Epithelial cell of proximal tubule (primary cell): ENCODE measurements around the gene TFDP2. TPM values are rescaled to one million over a fixed set of nuclear protein-coding genes. Genes with fewer than 3 reads are reported as not detected.

Experiments used
- DNase-seq: peaks from one replicate; pipeline ENCODE4 v3.0.0-alpha.2; 2011; ENCODE audit warnings: low read depth
- H3K4me3 ChIP-seq: 2 replicates; pipeline ENCODE4 v1.5.1; 2011; ENCODE audit warnings: low read depth, mild to moderate bottlenecking, low read length
- CTCF ChIP-seq: conservative IDR thresholded peaks from 2 replicates; pipeline ENCODE4 v1.5.1; 2012; ENCODE audit warnings: low read depth, mild to moderate bottlenecking, low read length
- total RNA-seq: library from RNA; depleted of rRNA; stranded (reverse); fragments of >200 nt; gene quantifications from 2 replicates; pipeline ENCODE4 v1.2.3, GENCODE V29; 2015

The TFDP2 gene
- total RNA-seq, 1 donor from 2014 or later, result 40.2 TPM

DNA sequence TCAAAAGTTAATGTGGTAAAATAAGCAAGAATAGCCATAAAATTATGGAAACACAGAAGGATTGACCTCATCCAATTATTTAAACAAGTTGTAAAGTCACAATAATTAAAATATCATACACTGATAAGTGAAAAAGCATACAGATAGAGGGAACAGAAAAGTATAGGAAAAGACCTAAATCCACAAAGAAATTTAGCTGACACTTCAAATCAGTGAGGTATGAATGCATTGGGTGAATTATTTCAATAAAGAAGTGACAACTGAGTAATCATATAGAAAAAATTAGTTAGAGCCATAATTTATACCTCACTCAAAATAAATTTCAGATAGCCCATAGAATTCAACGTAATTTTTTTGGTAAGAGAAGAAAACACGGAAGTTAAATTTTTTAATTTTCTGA is 25.1 kb downstream of the TFDP2 start:
- DNase-seq, result no peak
- no peak overlapping the region for H3K4me3 ChIP-seq
- no peak for TF ChIP-seq CTCF

- no peak for TF ChIP-seq CTCF
These were observed 28.6 kb downstream of the TFDP2 start for GRCh38 chr3:142120707-142121106.

GRCh38 chr3:142118911-142119310 is 30.4 kb downstream of the TFDP2 start:
- TF ChIP-seq CTCF, result no peak
- no peak for DNase-seq
- no peak overlapping the region for H3K4me3 ChIP-seq

More at GRCh38 chr3:142120707-142121106, 28.6 kb downstream of the TFDP2 start:
- no peak overlapping the region for H3K4me3 ChIP-seq
- no peak for DNase-seq

- TF ChIP-seq CTCF, result no peak
- DNase-seq, result peak; percentile 56
- no peak overlapping the region for H3K4me3 ChIP-seq
These were observed 32.1 kb downstream of the TFDP2 start for GRCh38 chr3:142117056-142117851.

DNA sequence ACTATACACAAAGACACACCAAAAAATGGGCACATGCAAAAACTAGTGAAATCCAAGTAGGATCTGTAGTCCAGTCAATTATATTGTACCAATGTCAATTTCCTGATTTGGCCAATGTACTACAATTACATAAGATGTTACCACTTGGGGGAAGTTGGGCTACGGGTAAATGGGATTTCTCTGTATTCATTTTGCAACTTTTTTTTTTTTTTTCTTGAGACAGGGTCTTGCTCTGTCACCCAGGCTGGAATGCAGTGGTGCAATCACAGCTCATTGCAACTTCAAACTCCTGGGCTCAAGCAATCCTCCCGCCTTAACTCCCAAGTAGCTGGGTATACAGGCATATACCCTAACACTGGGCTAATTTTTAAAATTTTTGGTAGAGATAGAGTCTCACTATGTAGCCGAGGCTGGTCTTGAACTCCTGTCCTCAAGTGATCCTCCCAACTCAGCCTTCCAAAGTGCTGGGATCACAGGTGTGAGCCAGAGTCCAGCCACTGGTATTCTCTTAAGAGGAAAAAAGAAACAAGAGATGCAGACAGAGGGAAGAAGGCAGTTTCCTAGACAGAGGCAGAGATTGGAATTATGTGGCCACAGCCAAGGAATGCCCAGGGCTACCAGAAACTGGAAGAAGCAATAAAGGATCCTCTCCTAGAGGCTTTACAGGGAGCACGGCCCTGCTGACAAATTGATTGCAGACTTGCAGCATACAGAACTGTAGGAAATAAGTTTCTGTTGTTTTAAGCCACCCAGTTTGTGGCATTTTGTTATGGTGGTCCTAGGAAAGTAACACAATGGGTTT is 33.3 kb downstream of the TFDP2 start:
- TF ChIP-seq CTCF, result no peak
- no peak for DNase-seq

GRCh38 chr3:142112601-142113000 is 36.7 kb downstream of the TFDP2 start:
- TF ChIP-seq CTCF, result no peak
- DNase-seq, result no peak
- H3K4me3 ChIP-seq, result no peak overlapping the region

More for the DNA sequence above, 33.3 kb downstream of the TFDP2 start:
- H3K4me3 ChIP-seq, result no peak overlapping the region
